Liver (tissue), 9 donors: ENCODE data around the gene ASB1. TPM values are rescaled to one million over a fixed set of nuclear protein-coding genes. Genes with fewer than 3 reads are reported as not detected.

Experiments used
- DNase-seq: peaks from one replicate; pipeline ENCODE4 v3.0.0-alpha.2; 2017; ENCODE audit warnings: low spot score
- H3K27ac ChIP-seq, 2 donors: one replicate each; pipeline ENCODE4 v1.7.0; 2013; ENCODE audit warnings: inconsistent platforms in 2 of 2, low read length in 2 of 2, control low read depth in 1 of 2, low read depth in 1 of 2, mild to moderate bottlenecking in 1 of 2
- H3K27me3 ChIP-seq, 4 donors: one replicate each; pipeline versions ENCODE4 v1.6.1 to v1.7.0; 2013; ENCODE audit warnings: low read length in 3 of 4, inconsistent platforms in 1 of 4, mild to moderate bottlenecking in 1 of 4, moderate library complexity in 1 of 4; ENCODE audit not compliant: control insufficient read depth in 4 of 4, insufficient read depth in 4 of 4
- H3K36me3 ChIP-seq, 4 donors: one replicate each; pipeline versions ENCODE4 v1.6.1 to v1.7.0; 2013; ENCODE audit warnings: low read length in 3 of 4, mild to moderate bottlenecking in 3 of 4, low read depth in 1 of 4, moderate library complexity in 1 of 4; ENCODE audit not compliant: control insufficient read depth in 4 of 4, insufficient read depth in 3 of 4
- H3K4me1 ChIP-seq, 4 donors: one replicate each; pipeline versions ENCODE4 v1.6.1 to v1.7.0; 2013; ENCODE audit warnings: low read length in 3 of 4, mild to moderate bottlenecking in 3 of 4, moderate library complexity in 1 of 4; ENCODE audit not compliant: control insufficient read depth in 4 of 4, insufficient read depth in 4 of 4
- H3K4me3 ChIP-seq, 3 donors: one replicate each; pipeline versions ENCODE4 v1.6.1 to v1.7.0; 2013; ENCODE audit warnings: low read length in 3 of 3, control low read depth in 1 of 3, low read depth in 1 of 3, mild to moderate bottlenecking in 1 of 3
- H3K9ac ChIP-seq, 2 donors: one replicate each; pipeline ENCODE4 v1.7.0; 2013; ENCODE audit warnings: low read length in 2 of 2, mild to moderate bottlenecking in 2 of 2, moderate library complexity in 2 of 2, control low read depth in 1 of 2, low read depth in 1 of 2
- H3K9me3 ChIP-seq, 4 donors: one replicate each; pipeline versions ENCODE4 v1.6.1 to v1.7.0; 2013; ENCODE audit warnings: low read length in 3 of 4; ENCODE audit not compliant: control insufficient read depth in 4 of 4
- ATF3 ChIP-seq: IDR thresholded peaks from 2 replicates; pipeline ENCODE4 v1.6.1; 2016; ENCODE audit warnings: antibody characterized with exemption
- CTCF ChIP-seq: fragments of 150-350 bp; IDR thresholded peaks from 2 replicates; pipeline ENCODE4 v1.5.1; 2017; ENCODE audit warnings: improper control_type of control experiment, low read depth, low read length; ENCODE audit not compliant: missing input control
- EGR1 ChIP-seq, 2 donors: IDR thresholded peaks; 2 replicates each; pipeline ENCODE4 v1.6.1; 2016 to 2018; ENCODE audit warnings: antibody characterized with exemption in 2 of 2, low read depth in 2 of 2
- FOXA1 ChIP-seq: IDR thresholded peaks from 2 replicates; pipeline ENCODE4 v1.6.1; 2016; ENCODE audit warnings: antibody characterized with exemption
- FOXA2 ChIP-seq: IDR thresholded peaks from 2 replicates; pipeline ENCODE4 v1.6.1; 2016; ENCODE audit warnings: antibody characterized with exemption
- GABPA ChIP-seq, 2 donors: IDR thresholded peaks in 1 of 2; conservative IDR thresholded peaks in 1 of 2; 2 replicates each; pipeline ENCODE4 v1.6.1; 2016; ENCODE audit warnings: antibody characterized with exemption in 2 of 2, mild to moderate bottlenecking in 1 of 2, moderate library complexity in 1 of 2
- HNF4G ChIP-seq: IDR thresholded peaks from 2 replicates; pipeline ENCODE4 v1.6.1; 2016; ENCODE audit warnings: antibody characterized with exemption
- JUND ChIP-seq, 2 donors: IDR thresholded peaks; 2 replicates each; pipeline ENCODE4 v1.6.1; 2016; ENCODE audit warnings: antibody characterized with exemption in 2 of 2
- NR2F2 ChIP-seq: IDR thresholded peaks from 2 replicates; pipeline ENCODE4 v1.6.1; 2016; ENCODE audit warnings: antibody characterized with exemption
- RAD21 ChIP-seq, 2 donors: IDR thresholded peaks; 2 replicates each; pipeline ENCODE4 v1.6.1; 2016; ENCODE audit warnings: antibody characterized with exemption in 2 of 2, mild to moderate bottlenecking in 2 of 2
- REST ChIP-seq: IDR thresholded peaks from 2 replicates; pipeline ENCODE4 v1.6.1; 2016; ENCODE audit warnings: antibody characterized with exemption, mild to moderate bottlenecking
- SP1 ChIP-seq: IDR thresholded peaks from 2 replicates; pipeline ENCODE4 v1.6.1; 2018; ENCODE audit warnings: antibody characterized with exemption, mild to moderate bottlenecking
- TAF1 ChIP-seq: conservative IDR thresholded peaks from 2 replicates; pipeline ENCODE4 v1.6.1; 2016; ENCODE audit warnings: antibody characterized with exemption, mild to moderate bottlenecking
- YY1 ChIP-seq: IDR thresholded peaks from 2 replicates; pipeline ENCODE4 v1.6.1; 2016; ENCODE audit warnings: antibody characterized with exemption, mild to moderate bottlenecking
- WGBS: extraction: QIAGEN DNeasy Blood & Tissue Kit; methylation state at CpG from one replicate; pipeline ENCODE4 v1.1.7; 2013; 5-methylcytosine and 5-hydroxymethylcytosine counted together
- polyA plus RNA-seq, 2 donors: library from polyadenylated mRNA; stranded (reverse) in 1 of 2; unstranded in 1 of 2; fragments of 200-250 nt in 1 of 2; fragments of >200 nt in 1 of 2; fragmentation: Nextera tagmentation in 1 of 2; extraction: Ambion mirVana in 1 of 2; gene quantifications; one replicate each; pipeline versions ENCODE4 v1.2.1 to v1.2.3, GENCODE V29; 2013 to 2015
- total RNA-seq, 2 donors: library from RNA; depleted of rRNA; stranded (reverse); fragments of >200 nt; gene quantifications; one replicate each; pipeline ENCODE4 v1.2.3, GENCODE V29; 2014
- donor health status: healthy.
- donor health status: healthy.
- donor health status: healthy.
- donor health status: healthy.
- donor health status: healthy.

Gene ASB1
- total and polyA plus RNA-seq, 4 donors, result 6.1 to 15.2 (median 10.5) TPM

GRCh38 chr2:238453842-238454241 is 27.1 kb downstream of the ASB1 start:
- Histone ChIP-seq H3K9me3 (no peaks in the 10 kb centered on the region), H3K27me3 (no peaks in the 10 kb centered on the region), H3K27ac (no peak overlapping the region), H3K4me1 (peaks cover 2 to 12% (median 7%) of the 10 kb centered on the region in 4 donors), H3K36me3 (peaks cover 3 to 17% (median 7%) of the 10 kb centered on the region in 4 donors), H3K9ac (no peak overlapping the region), H3K4me3 (no peak overlapping the region)
- 97% methylated on average over 4 of the region's 4 CpGs for WGBS
- DNase-seq, result no peak
- TF ChIP-seq FOXA2 (no peak), JUND (IDR thresholded peaks at IDR 0.05) (no peak), FOXA1 (no peak)

GRCh38 chr2:238456449-238456848 is 29.7 kb downstream of the ASB1 start:
- no peak overlapping the region for H3K27ac ChIP-seq
- no peak for DNase-seq
- peaks cover 2 to 10% (median 3%) of the 10 kb centered on the region in 4 donors for H3K36me3 ChIP-seq
- no peaks in the 10 kb centered on the region for H3K27me3 ChIP-seq
- TF ChIP-seq EGR1 (IDR thresholded peaks at IDR 0.05; ENCODE audit: low read depth in 2 of 2), result no peak
- TF ChIP-seq GABPA (IDR thresholded peaks at IDR 0.05 in 1 of 2, conservative IDR thresholded peaks at IDR 0.05 in 1 of 2), result no peak
- no peak for TF ChIP-seq ATF3
- no peak for TF ChIP-seq REST
- no peak for TF ChIP-seq JUND (IDR thresholded peaks at IDR 0.05)
- no peak for TF ChIP-seq NR2F2
- TF ChIP-seq RAD21 (IDR thresholded peaks at IDR 0.05), result no peak
- no peak for TF ChIP-seq FOXA1
- 93% methylated on average over 1 of the region's 1 CpG for WGBS
- H3K4me3 ChIP-seq, result no peak overlapping the region
- no peak overlapping the region for H3K9ac ChIP-seq
- no peaks in the 10 kb centered on the region for H3K4me1 ChIP-seq
- no peaks in the 10 kb centered on the region for H3K9me3 ChIP-seq

- Histone ChIP-seq H3K4me3 (no peak overlapping the region), H3K36me3 (peaks cover 0 to 2% (median 2%) of the 10 kb centered on the region in 4 donors), H3K4me1 (no peaks in the 10 kb centered on the region), H3K27me3 (no peaks in the 10 kb centered on the region), H3K27ac (no peak overlapping the region), H3K9me3 (no peaks in the 10 kb centered on the region), H3K9ac (no peak overlapping the region)
- TF ChIP-seq FOXA1, result no peak
- TF ChIP-seq RAD21 (IDR thresholded peaks at IDR 0.05), result no peak
- no peak for TF ChIP-seq YY1
- no peak for TF ChIP-seq EGR1 (IDR thresholded peaks at IDR 0.05; ENCODE audit: low read depth in 2 of 2)
- TF ChIP-seq NR2F2, result no peak
- no peak for TF ChIP-seq SP1
- no peak for TF ChIP-seq HNF4G
- TF ChIP-seq JUND (IDR thresholded peaks at IDR 0.05), result no peak
- no peak for TF ChIP-seq ATF3
- TF ChIP-seq CTCF, result no peak
- no peak for TF ChIP-seq TAF1
- DNase-seq, result no peak
- 92% methylated on average over 10 of the region's 10 CpGs for WGBS
Observed at GRCh38 chr2:238456970-238457926, 30.5 kb downstream of the ASB1 start.
